HG02623 (cell line): Measurements from ENCODE around the gene OR2A42.
"Not testable (repeated sequence)": the region's sequence is repeated elsewhere in the genome, so short reads cannot be mapped to it uniquely, and the experiment has no call there.

Experiments used
- ATAC-seq: cut with Tn5 transposase; IDR thresholded peaks from one replicate; pipeline ENCODE4 v1.9.1; 2021; ENCODE audit warnings: moderate library complexity; ENCODE audit not compliant: unreplicated experiment

The OR2A42 gene

DNA sequence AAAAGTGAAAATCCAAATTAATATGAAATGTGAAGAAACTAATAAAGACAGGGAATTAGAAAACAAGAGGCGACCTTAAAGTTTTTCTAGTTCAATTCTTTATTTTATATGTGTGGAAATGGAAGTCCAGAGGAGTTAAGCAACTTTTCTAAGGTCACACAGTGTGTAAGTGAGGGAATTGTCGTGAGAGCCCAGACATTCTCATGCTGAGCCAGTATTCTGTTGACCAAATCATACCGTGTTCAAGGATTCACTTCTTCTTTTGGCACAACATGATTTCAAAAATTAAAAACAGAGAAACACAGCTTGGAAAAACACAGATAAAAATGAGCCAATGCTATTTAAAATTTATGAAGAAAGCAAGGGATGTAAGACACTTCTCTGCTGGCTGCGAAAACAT is 12.5 kb downstream of the OR2A42 start:
- not testable (repeated sequence) for ATAC-seq

DNA sequence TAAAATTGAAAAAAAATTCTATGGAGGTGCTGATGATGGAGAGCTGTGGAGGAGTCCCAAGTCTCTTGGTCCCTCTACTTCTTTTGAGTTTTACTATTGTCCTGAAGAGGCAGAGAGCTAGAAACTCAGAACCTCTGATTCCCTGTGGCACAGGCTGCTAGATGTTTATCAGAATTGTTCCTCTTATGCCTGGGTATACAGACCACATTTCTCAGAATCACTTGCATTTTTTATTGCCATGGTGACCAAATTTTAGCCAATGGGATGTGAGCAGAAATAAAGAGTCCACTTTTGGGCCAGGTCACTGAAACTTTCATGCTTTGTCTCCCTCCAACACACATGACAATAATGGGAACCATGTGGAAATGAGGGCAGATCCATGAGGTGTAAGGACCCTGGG is 15.7 kb downstream of the OR2A42 start:
- not testable (repeated sequence) for ATAC-seq

DNA sequence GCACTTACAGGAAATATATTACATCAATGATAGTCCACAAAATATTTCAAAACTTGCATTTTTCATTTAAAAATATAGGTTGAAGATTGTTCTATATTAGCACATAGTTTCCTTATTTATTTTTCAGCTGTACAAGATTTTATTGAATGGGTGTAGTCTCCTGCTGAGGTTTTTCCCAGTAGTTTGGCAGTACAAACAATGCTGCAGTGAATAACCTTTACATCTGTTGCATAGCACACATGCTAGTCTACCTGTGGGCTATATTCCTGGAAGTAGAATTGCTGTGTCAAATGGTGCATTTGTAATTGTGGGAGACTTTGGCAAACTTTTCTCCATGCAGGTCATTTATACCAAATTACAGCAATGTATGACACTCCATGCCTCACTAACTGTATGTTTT is 18.9 kb downstream of the OR2A42 start:
- not testable (repeated sequence) for ATAC-seq

DNA sequence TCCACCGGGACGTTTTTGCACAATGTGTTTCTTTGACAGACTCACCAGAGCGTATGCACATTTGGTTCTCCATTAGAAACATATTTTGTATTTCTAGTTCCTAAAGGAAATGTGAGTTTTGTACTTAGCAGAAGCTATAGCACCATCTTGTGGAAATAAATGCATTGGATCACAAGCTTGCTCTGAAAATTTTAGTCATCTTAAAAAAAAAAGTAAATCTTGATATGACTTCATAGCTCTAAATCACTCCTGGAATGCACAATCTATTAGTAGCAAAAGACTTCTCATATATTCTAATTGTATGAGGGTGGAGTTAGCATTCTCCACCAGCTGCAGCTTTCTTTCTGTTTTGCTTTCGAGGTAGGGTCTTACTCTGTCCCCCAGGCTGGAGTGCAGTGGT is 20.3 kb downstream of the OR2A42 start:
- ATAC-seq = not testable (repeated sequence)

DNA sequence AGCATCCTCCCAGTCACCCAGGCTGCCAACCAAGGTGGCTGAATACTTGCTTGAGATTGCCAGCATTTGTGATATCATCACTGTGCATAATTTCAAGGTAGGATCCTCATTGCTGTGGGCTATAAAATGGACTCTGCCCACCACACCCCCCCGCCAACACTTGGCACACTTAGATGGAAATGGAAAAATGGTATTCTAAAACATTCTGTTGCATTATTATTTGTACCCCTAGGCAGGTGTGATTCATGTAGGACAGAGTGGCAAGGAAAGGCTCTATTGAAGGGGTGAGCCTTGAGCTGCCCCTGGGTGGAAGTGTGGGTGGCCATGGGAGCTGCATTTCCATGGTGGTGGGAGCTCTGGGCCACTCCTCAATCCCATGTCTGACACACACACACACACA is 20.8 kb downstream of the OR2A42 start:
- not testable (repeated sequence) for ATAC-seq

DNA sequence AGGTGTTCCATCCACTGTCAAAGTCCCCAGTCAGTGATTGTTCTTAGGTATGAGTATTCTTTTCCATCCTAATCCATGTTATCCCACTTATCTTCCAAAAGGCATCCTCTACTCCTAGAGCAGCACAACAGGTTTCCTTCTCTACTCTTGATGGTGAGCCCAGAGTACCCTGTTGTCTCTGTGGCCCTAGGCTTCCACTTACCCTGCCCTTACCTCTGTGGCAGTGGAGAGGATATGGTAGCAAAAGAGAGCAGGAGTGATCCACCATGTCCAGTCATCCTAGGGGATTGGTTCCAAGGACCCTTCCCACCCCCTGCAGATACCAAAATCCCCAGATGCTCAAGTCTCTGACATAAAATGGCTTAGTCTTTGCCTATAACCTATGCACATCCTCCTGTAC is 22.2 kb downstream of the OR2A42 start:
- not testable (repeated sequence) for ATAC-seq

DNA sequence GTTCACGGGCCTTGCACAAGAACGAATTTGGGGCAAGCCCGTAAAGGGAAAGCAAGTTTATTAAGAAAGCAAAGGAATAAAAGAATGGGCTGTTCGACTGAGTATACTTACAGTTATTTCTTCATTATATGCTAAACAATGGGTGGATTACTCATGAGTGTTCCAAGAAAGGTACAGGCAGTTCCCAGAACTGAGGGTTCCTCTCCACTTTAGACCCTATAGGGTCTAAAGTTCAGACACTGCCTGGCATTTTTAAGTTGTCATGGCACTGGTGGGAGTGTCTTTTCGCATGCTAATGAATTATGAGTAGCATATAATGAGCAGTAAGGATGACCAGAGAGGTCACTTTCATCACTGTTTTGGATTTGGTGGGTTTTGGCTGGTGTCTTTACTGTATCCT is 34.1 kb downstream of the OR2A42 start:
- not testable (repeated sequence) for ATAC-seq

DNA sequence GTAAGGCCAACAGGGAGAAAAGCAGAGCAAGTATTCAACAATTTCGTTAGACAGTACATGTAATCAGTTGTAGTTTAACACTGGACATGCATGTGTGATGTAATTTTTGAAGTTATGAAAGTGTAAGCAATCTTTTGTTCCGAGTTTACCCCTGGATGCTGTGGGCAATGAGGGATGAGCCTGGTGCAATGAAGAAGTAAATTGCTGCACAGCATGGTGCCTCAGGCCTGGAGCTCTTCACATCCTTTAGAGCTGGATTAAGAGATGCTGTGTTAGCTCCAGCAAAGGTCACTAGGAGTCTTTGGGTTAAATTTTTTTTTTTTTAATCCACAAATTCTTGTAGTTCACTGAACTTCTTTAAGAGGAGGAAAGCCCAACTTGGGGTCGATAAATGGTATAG is 36.3 kb downstream of the OR2A42 start:
- ATAC-seq = not testable (repeated sequence)

DNA sequence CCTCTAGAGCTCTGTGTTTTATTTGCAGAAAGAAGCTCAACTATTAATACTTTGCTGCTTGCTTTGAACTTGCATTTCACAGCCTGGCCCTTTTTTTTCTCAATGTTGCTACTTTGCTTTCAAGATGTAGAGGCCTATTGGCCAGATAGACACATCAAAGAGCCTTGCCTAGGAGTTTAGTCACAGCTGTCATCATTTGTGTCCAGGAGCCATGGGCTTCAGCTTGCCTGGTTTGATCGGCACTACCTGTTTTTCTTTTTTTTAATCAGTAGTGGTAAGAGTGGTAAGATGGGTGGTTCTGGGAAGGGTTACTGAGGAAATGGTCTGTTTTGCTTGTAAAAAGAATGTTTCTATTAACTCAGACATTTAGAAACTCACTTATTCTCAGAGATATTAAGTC is 37.4 kb downstream of the OR2A42 start:
- peak; percentile 31 for ATAC-seq

DNA sequence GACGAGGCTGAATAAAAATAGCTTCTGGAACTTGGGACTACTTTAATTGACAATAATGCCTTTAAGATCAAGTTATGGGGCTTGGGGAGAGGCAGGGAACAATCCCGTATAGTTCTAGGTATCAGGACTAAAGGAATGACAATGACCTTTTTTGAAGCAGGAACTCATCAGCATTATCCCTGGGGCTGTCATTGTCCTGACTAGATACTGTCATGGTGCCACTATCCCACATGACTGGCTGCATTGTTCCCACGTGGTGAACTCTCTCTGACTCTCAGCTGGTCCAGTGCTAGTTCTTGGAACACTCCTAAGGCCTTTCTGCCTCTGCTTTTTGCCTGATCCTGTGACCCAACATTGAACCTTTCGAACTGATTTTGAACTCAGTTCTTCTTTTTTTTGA is 40.5 kb downstream of the OR2A42 start:
- ATAC-seq = not testable (repeated sequence)

DNA sequence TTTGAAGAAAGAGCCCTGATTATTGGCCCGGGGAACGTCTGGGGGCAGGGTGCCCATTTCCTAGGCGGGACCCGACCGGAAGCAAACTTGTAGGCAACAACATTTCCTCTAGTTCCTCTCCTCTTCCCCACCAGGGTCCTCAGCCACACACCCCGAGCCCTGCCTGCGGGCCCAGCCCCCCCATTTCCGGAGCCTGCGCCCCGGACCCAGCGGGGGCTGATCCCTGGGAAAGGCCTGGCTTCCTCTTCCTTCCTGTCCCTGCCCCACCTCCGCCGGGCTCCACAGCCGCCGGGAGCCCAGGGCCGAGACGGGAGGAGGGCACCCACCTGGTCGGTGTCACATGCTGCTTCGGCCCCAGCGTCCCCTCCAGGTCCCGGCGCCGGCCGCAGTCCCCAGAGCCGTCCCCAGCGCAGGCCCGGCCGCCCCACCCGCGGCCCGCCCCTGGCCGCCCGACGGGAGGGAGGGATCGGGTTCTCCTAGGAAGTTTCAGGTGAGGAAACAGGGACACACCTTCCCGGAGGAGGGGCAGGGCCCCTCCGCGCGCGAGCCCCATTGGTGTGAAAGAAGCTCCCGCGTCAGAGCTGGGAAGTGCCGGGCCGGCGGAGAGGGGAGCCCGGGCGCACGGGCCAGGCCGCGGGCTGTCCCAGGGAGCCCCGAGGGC is 44.1 kb downstream of the OR2A42 start, which contains the start of gene ARHGEF35:
Gene ARHGEF35, minus strand, starts transcription at position 622 of the 661 bp plus-strand sequence. CDS start 7,450 bp downstream, outside the sequence.
- peak; percentile 56 for ATAC-seq

DNA sequence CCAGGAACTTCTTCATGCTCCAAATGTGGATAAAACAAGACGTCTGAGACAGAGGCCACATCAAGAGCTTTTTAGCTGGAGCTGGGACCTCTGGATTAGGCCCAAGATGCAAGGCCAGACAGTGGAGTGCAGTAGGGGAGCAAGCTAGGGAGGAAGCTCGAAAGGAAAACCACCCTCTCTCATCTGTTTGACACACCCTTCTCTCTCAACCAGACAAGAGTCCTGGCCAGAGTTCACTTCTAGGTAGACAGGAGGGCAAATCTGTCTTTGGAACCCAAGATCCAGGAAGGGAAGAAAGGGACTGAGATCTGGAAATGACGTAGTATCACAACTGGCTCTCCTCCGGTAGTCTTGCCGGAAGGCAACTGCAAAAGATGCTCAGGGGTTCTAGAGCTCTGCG is 45.0 kb downstream of the OR2A42 start:
- ATAC-seq = not testable (repeated sequence)

DNA sequence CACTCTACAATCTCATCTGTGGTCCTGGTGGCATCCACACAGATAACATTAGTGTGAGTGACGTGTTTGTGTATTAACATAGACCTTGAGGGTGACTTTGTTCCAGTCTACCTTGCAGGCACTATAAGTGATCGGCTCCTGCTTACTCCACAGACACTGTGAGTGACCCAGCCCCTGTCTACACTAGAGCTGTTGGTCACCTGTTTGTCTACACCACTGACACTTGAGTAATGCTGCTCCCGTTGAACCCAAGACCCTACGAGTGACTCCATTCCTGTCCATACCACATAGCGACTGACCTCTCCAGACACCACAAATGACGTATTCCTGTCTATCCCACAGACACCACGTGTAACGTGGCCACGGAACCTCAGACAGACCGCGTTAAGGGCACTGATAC is 45.6 kb downstream of the OR2A42 start:
- not testable (repeated sequence) for ATAC-seq

DNA sequence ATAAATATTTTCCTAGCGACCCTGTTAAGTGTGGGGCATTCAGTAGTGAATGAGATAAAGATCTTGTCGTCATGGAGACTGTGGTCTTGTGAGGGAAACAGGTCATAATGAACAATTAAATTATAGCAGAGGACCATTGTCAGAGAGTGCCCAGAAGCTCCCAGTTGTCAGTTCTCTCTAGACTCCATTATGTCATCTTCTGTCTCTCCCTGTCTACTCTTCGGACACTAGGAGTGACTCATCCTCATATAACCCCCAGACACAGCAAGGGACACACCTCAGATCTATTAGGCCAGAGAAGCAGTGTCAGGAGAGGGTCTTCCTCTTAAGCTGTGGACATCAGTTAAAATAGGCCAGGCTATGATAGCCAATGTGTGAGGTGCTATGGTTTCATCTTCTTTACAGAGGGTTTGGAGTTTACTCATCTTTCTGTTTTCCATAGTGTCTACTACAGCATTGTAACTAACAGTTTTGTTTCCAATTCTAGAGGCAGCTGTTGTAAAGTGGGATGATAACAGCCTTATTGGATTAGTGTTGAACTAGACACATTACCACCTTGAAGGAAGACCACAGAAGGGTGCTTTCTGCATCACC is 50.7 kb downstream of the OR2A42 start:
- not testable (repeated sequence) for ATAC-seq

DNA sequence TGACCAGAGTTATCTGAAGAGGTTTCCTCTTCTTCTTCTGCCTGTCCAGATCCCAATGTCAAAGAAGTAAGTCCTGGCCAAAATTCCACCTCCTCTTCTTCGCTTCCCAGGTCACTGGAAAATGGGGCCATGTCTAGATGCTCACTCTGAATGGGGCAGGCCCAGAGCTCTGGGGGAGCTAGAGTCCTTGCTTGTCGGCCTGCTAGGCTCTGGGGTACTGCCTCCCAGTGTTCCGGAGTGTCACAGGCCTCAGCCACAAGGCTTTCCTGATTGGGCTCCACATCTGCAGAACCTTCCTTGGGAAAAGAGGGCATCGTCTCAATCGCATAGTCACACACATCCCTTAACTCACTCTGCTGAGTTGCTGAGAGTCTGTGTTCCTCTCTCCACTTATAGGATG is 51.6 kb downstream of the OR2A42 start:
- ATAC-seq = not testable (repeated sequence)

DNA sequence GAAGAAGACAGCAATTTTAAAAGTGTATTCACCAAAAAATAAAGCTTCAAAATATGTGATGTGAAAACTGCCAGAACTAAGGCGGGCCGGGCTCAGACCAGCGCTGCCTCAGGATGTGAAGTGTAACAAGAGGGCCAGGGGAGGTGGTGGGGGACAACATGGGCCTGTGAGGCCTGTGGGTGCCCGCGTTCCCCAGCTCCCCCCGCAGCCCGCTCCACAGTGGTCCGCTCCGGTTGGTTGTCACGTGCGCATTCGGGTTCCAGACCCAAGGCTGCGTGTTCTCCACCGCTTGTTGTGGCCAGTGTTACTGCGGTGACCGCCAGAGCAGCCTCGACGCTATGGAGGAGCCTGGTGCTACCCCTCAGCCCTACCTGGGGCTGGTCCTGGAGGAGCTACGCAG is 56.2 kb downstream of the OR2A42 start, which contains the start of gene CTAGE4:
Gene CTAGE4, plus strand, starts transcription at position 301 of the 400 bp plus-strand sequence. Its CDS starts 38 bp downstream, at position 339.
- ATAC-seq = not testable (repeated sequence)

DNA sequence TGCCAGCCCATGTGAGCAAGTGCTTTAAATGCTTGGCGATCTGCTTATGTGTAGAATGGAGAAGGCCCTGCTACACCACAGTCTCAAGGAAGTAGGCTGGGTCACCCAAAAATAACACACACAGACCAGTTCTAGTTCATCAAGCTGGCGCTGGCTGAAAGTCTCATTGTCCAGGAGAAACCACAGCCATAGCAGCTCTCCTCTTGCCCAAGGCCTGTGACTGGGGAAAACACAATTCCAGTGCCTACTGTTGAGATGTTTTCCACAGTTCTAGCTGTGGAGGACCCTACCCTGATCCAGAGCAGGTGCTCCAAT is 60.3 kb downstream of the OR2A42 start:
- not testable (repeated sequence) for ATAC-seq

DNA sequence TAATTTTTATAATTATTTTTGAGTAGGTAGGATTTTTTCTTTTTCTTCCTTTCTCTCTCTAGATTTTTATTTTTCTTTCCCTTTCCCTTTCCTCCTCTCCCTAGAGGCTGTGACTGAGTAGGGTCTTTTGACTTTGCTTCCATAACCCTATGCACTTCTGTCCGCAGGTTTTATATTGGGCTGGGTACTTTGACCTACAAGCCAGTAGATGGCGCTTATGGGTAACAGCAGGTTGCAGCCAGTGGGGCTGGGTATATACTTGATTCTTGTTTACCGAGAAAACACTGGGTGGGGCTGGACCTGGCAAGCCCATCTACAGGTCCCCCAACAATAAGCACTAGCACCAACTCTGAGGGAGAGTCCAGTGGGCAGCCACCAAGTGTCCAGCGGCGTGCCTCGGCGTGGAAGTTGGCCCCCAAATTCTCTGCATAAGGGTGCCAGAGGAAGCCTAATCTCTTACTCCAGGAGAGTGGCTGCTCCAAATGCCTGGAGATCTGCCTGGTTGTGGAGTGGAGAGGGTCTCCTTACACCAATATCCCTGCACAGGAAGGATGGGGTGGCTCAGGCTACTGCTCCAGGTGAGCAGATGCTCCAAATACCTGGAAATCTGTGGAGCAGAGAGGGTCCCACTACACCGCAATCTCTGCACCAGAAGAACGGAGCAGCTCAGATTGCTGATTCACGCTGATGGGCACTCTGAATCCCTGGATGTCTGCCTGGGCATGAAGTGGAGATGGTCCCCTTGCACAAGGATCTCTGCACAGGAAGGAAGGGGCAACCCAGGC is 60.8 kb downstream of the OR2A42 start:
- ATAC-seq = peak; percentile 98
